Rectal smooth muscle tissue (tissue), 1 donor: ENCODE measurements around the gene MXI1.
A peak's percentile ranks its signal among the peaks of the same experiment; 100 is the strongest.

Experiments
- H3K27ac ChIP-seq: one replicate; pipeline ENCODE4 v1.7.0; 2013; ENCODE audit warnings: low read depth, low read length, inconsistent platforms
- H3K27me3 ChIP-seq: one replicate; pipeline ENCODE4 v1.7.0; 2013; ENCODE audit warnings: low read length; ENCODE audit not compliant: control insufficient read depth, insufficient read depth
- H3K36me3 ChIP-seq: one replicate; pipeline ENCODE4 v1.7.0; 2013; ENCODE audit warnings: low read length; ENCODE audit not compliant: control insufficient read depth, insufficient read depth
- H3K4me1 ChIP-seq: one replicate; pipeline ENCODE4 v1.7.0; 2013; ENCODE audit warnings: low read length; ENCODE audit not compliant: control insufficient read depth, insufficient read depth
- H3K4me3 ChIP-seq: one replicate; pipeline ENCODE4 v1.7.0; 2013; ENCODE audit warnings: low read length
- H3K9ac ChIP-seq: one replicate; pipeline ENCODE4 v1.7.0; 2013; ENCODE audit warnings: low read length

MXI1 gene

GRCh38 chr10:110275128-110275729, 67.8 kb downstream of the MXI1 start:
- no peak overlapping the region for H3K27ac ChIP-seq
- H3K4me1 ChIP-seq: peaks cover 12% of the 10 kb centered on the region
- H3K9ac ChIP-seq: no peak overlapping the region
- H3K4me3 ChIP-seq: no peak overlapping the region
- no peaks in the 10 kb centered on the region for H3K27me3 ChIP-seq
- no peaks in the 10 kb centered on the region for H3K36me3 ChIP-seq

GRCh38 chr10:110276603-110277002, 69.2 kb downstream of the MXI1 start:
- Histone ChIP-seq H3K36me3 (no peaks in the 10 kb centered on the region), H3K9ac (no peak overlapping the region), H3K4me1 (peaks cover 12% of the 10 kb centered on the region), H3K4me3 (no peak overlapping the region), H3K27ac (no peak overlapping the region), H3K27me3 (no peaks in the 10 kb centered on the region)

GRCh38 chr10:110277591-110277990, 70.2 kb downstream of the MXI1 start:
- Histone ChIP-seq H3K9ac (no peak overlapping the region), H3K4me3 (no peak overlapping the region), H3K27me3 (no peaks in the 10 kb centered on the region), H3K36me3 (no peaks in the 10 kb centered on the region), H3K4me1 (peaks cover 12% of the 10 kb centered on the region), H3K27ac (no peak overlapping the region)

GRCh38 chr10:110278562-110279406, 71.4 kb downstream of the MXI1 start:
- no peaks in the 10 kb centered on the region for H3K36me3 ChIP-seq
- no peak overlapping the region for H3K9ac ChIP-seq
- no peak overlapping the region for H3K27ac ChIP-seq
- H3K27me3 ChIP-seq: no peaks in the 10 kb centered on the region
- H3K4me3 ChIP-seq: no peak overlapping the region
- peaks cover 6% of the 10 kb centered on the region for H3K4me1 ChIP-seq

- no peaks in the 10 kb centered on the region for H3K27me3 ChIP-seq
- peaks cover 4% of the 10 kb centered on the region for H3K4me1 ChIP-seq
- no peak overlapping the region for H3K4me3 ChIP-seq
- H3K27ac ChIP-seq: no peak overlapping the region
- no peaks in the 10 kb centered on the region for H3K36me3 ChIP-seq
- H3K9ac ChIP-seq: no peak overlapping the region
These were observed 72.1 kb downstream of the MXI1 start for GRCh38 chr10:110279407-110279986.

GRCh38 chr10:110284262-110284661, 76.9 kb downstream of the MXI1 start:
- H3K27me3 ChIP-seq: no peaks in the 10 kb centered on the region
- H3K27ac ChIP-seq: no peak overlapping the region
- no peak overlapping the region for H3K4me3 ChIP-seq
- peaks cover 9% of the 10 kb centered on the region for H3K36me3 ChIP-seq
- no peaks in the 10 kb centered on the region for H3K4me1 ChIP-seq
- H3K9ac ChIP-seq: no peak overlapping the region

- Histone ChIP-seq H3K4me1 (no peaks in the 10 kb centered on the region), H3K27me3 (no peaks in the 10 kb centered on the region), H3K27ac (no peak overlapping the region), H3K9ac (no peak overlapping the region), H3K4me3 (no peak overlapping the region), H3K36me3 (peaks cover 9% of the 10 kb centered on the region)
These were observed 78.1 kb downstream of the MXI1 start for GRCh38 chr10:110285501-110285900.

- Histone ChIP-seq H3K27me3 (no peaks in the 10 kb centered on the region), H3K36me3 (peaks cover 9% of the 10 kb centered on the region), H3K4me1 (no peaks in the 10 kb centered on the region), H3K4me3 (no peak overlapping the region), H3K27ac (no peak overlapping the region), H3K9ac (no peak overlapping the region)
These were observed 79.4 kb downstream of the MXI1 start for GRCh38 chr10:110286841-110287240.

GRCh38 chr10:110296966-110297365, 89.6 kb downstream of the MXI1 start:
- Histone ChIP-seq H3K27ac (no peak overlapping the region), H3K4me3 (no peak overlapping the region), H3K9ac (no peak overlapping the region), H3K4me1 (peaks cover 6% of the 10 kb centered on the region), H3K27me3 (no peaks in the 10 kb centered on the region), H3K36me3 (peaks cover 28% of the 10 kb centered on the region)

GRCh38 chr10:110300486-110300986, 93.1 kb downstream of the MXI1 start:
- no peak overlapping the region for H3K4me3 ChIP-seq
- H3K27ac ChIP-seq: no peak overlapping the region
- peaks cover 14% of the 10 kb centered on the region for H3K4me1 ChIP-seq
- peaks cover 23% of the 10 kb centered on the region for H3K36me3 ChIP-seq
- H3K27me3 ChIP-seq: no peaks in the 10 kb centered on the region
- H3K9ac ChIP-seq: no peak overlapping the region

- Histone ChIP-seq H3K36me3 (peaks cover 8% of the 10 kb centered on the region), H3K4me3 (peak overlapping the region; percentile 71), H3K9ac (peak overlapping the region; percentile 39), H3K27ac (no peak overlapping the region), H3K4me1 (peaks cover 14% of the 10 kb centered on the region), H3K27me3 (no peaks in the 10 kb centered on the region)
These were observed 96.3 kb downstream of the MXI1 start for GRCh38 chr10:110303681-110304080.

GRCh38 chr10:110304394-110304779, 97.0 kb downstream of the MXI1 start:
- Histone ChIP-seq H3K27me3 (no peaks in the 10 kb centered on the region), H3K4me3 (peak overlapping the region; percentile 71), H3K9ac (peak overlapping the region; percentile 39), H3K36me3 (peaks cover 8% of the 10 kb centered on the region), H3K27ac (peak overlapping the region; percentile 92), H3K4me1 (peaks cover 14% of the 10 kb centered on the region)
